Measurements from ENCODE around the gene ATP9A. TPM values are rescaled to one million over a fixed set of nuclear protein-coding genes. Genes with fewer than 3 reads are reported as not detected.

Gene ATP9A
- total RNA-seq, 1 experiment from 2014 or later = 12.1 TPM

- no peak overlapping the region for H3K27ac ChIP-seq (ENCODE audit: insufficient read length, low read depth, low read length)
- Mint-ChIP-seq H3K9me3 (no peaks in the 10 kb centered on the region), H3K4me3 (no peak overlapping the region), H3K36me3 (ENCODE audit: insufficient read depth in 1 of 3, low read depth in 3 of 3) (no peaks in the 10 kb centered on the region), H3K27ac (peak overlapping the region in 1 of 3 experiments; percentile 47; a peak in 3 of 7 replicates), H3K4me1 (peaks cover 50 to 61% of the 10 kb centered on the region in 2 experiments), H3K27me3 (ENCODE audit: low read depth) (no peaks in the 10 kb centered on the region)
- TF ChIP-seq, protein P1, sequence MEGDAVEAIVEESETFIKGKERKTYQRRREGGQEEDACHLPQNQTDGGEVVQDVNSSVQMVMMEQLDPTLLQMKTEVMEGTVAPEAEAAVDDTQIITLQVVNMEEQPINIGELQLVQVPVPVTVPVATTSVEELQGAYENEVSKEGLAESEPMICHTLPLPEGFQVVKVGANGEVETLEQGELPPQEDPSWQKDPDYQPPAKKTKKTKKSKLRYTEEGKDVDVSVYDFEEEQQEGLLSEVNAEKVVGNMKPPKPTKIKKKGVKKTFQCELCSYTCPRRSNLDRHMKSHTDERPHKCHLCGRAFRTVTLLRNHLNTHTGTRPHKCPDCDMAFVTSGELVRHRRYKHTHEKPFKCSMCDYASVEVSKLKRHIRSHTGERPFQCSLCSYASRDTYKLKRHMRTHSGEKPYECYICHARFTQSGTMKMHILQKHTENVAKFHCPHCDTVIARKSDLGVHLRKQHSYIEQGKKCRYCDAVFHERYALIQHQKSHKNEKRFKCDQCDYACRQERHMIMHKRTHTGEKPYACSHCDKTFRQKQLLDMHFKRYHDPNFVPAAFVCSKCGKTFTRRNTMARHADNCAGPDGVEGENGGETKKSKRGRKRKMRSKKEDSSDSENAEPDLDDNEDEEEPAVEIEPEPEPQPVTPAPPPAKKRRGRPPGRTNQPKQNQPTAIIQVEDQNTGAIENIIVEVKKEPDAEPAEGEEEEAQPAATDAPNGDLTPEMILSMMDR (conservative IDR thresholded peaks at IDR 0.05) = no peak
- H4K8ac ChIP-seq (replicated peaks; ENCODE audit: insufficient read length, low read depth, low read length) = no peak overlapping the region
- H3K79me2 ChIP-seq (ENCODE audit: insufficient read depth, low read length) = no peaks in the 10 kb centered on the region
- no peak overlapping the region for H3K56ac ChIP-seq (ENCODE audit: insufficient read length, low read depth, low read length)
- no peak overlapping the region for H2BK5ac ChIP-seq (ENCODE audit: insufficient read length, low read length)
- H2BK12ac ChIP-seq (ENCODE audit: insufficient read length, low read depth, low read length) = no peak overlapping the region
- H2BK15ac ChIP-seq (ENCODE audit: low read depth, low read length) = no peak overlapping the region
- H3K23ac ChIP-seq (ENCODE audit: insufficient read length, low read depth, low read length) = no peak overlapping the region
- H2AK5ac ChIP-seq (ENCODE audit: insufficient read length, low read length) = no peak overlapping the region
- H3K23me2 ChIP-seq (ENCODE audit: insufficient read length, low read depth, low read length, poor library complexity, severe bottlenecking) = no peaks in the 10 kb centered on the region
- H3K9me3 ChIP-seq (ENCODE audit: control insufficient read depth, low read depth, low read length) = no peaks in the 10 kb centered on the region
- H3K27me3 ChIP-seq (ENCODE audit: insufficient read depth, low read length) = no peaks in the 10 kb centered on the region
- no peak overlapping the region for H3K14ac ChIP-seq (ENCODE audit: insufficient read depth, low read length)
- H3K9ac ChIP-seq (ENCODE audit: extremely low read depth, insufficient read length, low read length) = no peak overlapping the region
- no peaks in the 10 kb centered on the region for H4K20me1 ChIP-seq (ENCODE audit: control insufficient read depth, insufficient read depth, insufficient read length)
- H4K91ac ChIP-seq (ENCODE audit: insufficient read length, low read depth, low read length) = no peak overlapping the region
- no CpG with 5 or more reads among the region's 9 CpGs for WGBS (ENCODE audit: extremely low coverage, insufficient read length, low lambda C conversion rate)
- H2AFZ ChIP-seq (ENCODE audit: low read length) = no peak overlapping the region
- no peak for DNase-seq
- no peak overlapping the region for H4K5ac ChIP-seq (ENCODE audit: insufficient read length, low read depth, low read length)
- no peak overlapping the region for H3K4me2 ChIP-seq (ENCODE audit: insufficient read depth, insufficient read length, low read length)
- no peaks in the 10 kb centered on the region for H3K79me1 ChIP-seq (ENCODE audit: insufficient read depth, low read depth, low read length, poor library complexity, severe bottlenecking)
- no peak overlapping the region for H3K4ac ChIP-seq (ENCODE audit: low read depth, low read length)
- no peaks in the 10 kb centered on the region; the same call in none of the 2 replicates for H3K4me1 ChIP-seq (ENCODE audit: insufficient read depth, low read length)
- no peak overlapping the region for H3T11ph ChIP-seq (ENCODE audit: low read length)
- H2BK120ac ChIP-seq (ENCODE audit: low read depth, low read length, poor library complexity, severe bottlenecking) = no peak overlapping the region
- no peak overlapping the region for H2BK20ac ChIP-seq (ENCODE audit: low read depth, low read length, poor library complexity, severe bottlenecking)
- no peak overlapping the region for H3K18ac ChIP-seq (ENCODE audit: insufficient read length, low read depth, low read length)
These were observed 69.9 kb downstream of the ATP9A start for GRCh38 chr20:51698252-51698651.

All from H9 (cell line).